ENCODE data around the gene XCL1.

DNA sequence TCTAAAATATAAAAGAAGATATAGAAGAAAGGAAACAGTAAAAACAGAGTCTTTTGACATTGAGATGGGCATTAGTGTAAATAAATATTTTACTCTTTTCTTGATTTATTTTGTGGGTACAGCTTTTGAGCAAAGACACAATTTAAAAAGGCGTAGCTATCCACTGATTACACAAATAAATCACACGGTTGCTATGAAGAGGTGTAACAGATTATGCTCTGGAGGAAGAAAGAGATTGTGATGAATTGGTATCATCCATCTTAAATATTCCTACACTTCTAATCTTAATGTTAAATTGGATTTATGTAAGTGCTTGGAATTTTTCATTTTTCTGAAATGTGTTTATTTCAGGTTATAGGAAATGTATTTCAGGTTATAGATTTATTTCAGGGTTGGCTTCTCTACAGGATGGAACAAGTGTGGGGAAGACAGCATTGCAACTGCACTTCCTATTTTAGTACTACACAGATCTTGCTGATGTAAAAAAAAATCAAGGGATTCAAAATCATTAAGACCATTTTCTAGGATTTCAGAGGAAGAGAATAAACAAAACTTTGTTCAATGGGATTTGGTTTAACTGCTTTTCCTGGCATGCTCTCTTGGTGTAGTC is 15.3 kb downstream of the XCL1 start:
- TF ChIP-seq, protein P1, sequence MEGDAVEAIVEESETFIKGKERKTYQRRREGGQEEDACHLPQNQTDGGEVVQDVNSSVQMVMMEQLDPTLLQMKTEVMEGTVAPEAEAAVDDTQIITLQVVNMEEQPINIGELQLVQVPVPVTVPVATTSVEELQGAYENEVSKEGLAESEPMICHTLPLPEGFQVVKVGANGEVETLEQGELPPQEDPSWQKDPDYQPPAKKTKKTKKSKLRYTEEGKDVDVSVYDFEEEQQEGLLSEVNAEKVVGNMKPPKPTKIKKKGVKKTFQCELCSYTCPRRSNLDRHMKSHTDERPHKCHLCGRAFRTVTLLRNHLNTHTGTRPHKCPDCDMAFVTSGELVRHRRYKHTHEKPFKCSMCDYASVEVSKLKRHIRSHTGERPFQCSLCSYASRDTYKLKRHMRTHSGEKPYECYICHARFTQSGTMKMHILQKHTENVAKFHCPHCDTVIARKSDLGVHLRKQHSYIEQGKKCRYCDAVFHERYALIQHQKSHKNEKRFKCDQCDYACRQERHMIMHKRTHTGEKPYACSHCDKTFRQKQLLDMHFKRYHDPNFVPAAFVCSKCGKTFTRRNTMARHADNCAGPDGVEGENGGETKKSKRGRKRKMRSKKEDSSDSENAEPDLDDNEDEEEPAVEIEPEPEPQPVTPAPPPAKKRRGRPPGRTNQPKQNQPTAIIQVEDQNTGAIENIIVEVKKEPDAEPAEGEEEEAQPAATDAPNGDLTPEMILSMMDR (conservative IDR thresholded peaks at IDR 0.05 in 1 of 2, IDR thresholded peaks at IDR 0.05 in 1 of 2; ENCODE audit: extremely low read depth in 1 of 2, insufficient read depth in 1 of 2, low read depth in 1 of 2, low read length in 2 of 2): no peak
- no peak for TF ChIP-seq EZH2 (IDR thresholded peaks at IDR 0.05; ENCODE audit: borderline replicate concordance, low read length)

Data from mammary epithelial cell (primary cell).